ENCODE results near the gene TYROBP. TPM values are rescaled to one million over a fixed set of nuclear protein-coding genes. Genes with fewer than 3 reads are reported as not detected.

The TYROBP gene
- total RNA-seq, 1 experiment from 2014 or later = not detected

DNA sequence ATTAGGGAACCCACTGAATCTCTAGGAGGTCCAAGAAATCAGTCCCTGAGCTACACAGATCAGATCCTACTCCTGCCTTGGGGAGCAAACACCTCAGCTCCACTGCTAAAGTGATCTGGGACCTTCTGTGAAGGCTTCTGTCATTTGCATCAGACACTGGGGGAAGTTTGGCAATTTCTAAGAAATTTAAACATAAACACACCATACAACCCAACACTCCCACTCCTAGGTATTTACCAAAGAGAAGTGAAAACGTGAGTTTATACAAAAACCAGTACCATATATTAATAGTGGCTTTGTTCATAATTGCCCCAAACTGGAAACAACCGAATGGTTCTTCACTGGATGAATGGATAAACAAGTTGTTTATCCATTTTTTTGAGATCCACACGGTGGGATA lies 7.3 kb upstream of the TYROBP start:
- H3K23ac ChIP-seq (ENCODE audit: insufficient read length, low read depth, low read length) = no peak overlapping the region

More for the DNA sequence above, 7.3 kb upstream of the TYROBP start:
- WGBS (ENCODE audit: extremely low coverage, insufficient read length, low lambda C conversion rate) = no CpG with 5 or more reads among the region's 3 CpGs
- no peak overlapping the region for H3K27ac ChIP-seq (ENCODE audit: insufficient read length, low read depth, low read length)
- DNase-seq = no peak
- no peak overlapping the region for H2BK15ac ChIP-seq (ENCODE audit: low read depth, low read length)
- H3K9ac ChIP-seq (ENCODE audit: extremely low read depth, insufficient read length, low read length) = no peak overlapping the region
- Mint-ChIP-seq H3K9me3 (no peaks in the 10 kb centered on the region), H3K4me3 (no peak overlapping the region), H3K36me3 (ENCODE audit: insufficient read depth in 1 of 3, low read depth in 3 of 3) (no peaks in the 10 kb centered on the region), H3K27me3 (ENCODE audit: low read depth) (peaks cover 18% of the 10 kb centered on the region), H3K27ac (no peak overlapping the region), H3K4me1 (0 out of 4 replicates have a peak, but pooled peaks cover 0 to 2% of the 10 kb centered on the region in 2 experiments)
- H2AFZ ChIP-seq (ENCODE audit: low read length) = no peak overlapping the region
- no peaks in the 10 kb centered on the region for H3K79me1 ChIP-seq (ENCODE audit: insufficient read depth, low read depth, low read length, poor library complexity, severe bottlenecking)
- H3K27me3 ChIP-seq (ENCODE audit: insufficient read depth, low read length) = no peaks in the 10 kb centered on the region
- no peaks in the 10 kb centered on the region for H3K79me2 ChIP-seq (ENCODE audit: insufficient read depth, low read length)
- H3K18ac ChIP-seq (ENCODE audit: insufficient read length, low read depth, low read length) = no peak overlapping the region
- H3K14ac ChIP-seq (ENCODE audit: insufficient read depth, low read length) = no peak overlapping the region
- no peak overlapping the region for H3K4me2 ChIP-seq (ENCODE audit: insufficient read depth, insufficient read length, low read length)
- no peak overlapping the region for H2BK20ac ChIP-seq (ENCODE audit: low read depth, low read length, poor library complexity, severe bottlenecking)
- no peak overlapping the region for H4K91ac ChIP-seq (ENCODE audit: insufficient read length, low read depth, low read length)
- no peak overlapping the region for H2AK5ac ChIP-seq (ENCODE audit: insufficient read length, low read length)
- H4K20me1 ChIP-seq (ENCODE audit: control insufficient read depth, insufficient read depth, insufficient read length) = no peaks in the 10 kb centered on the region
- TF ChIP-seq, protein P1, sequence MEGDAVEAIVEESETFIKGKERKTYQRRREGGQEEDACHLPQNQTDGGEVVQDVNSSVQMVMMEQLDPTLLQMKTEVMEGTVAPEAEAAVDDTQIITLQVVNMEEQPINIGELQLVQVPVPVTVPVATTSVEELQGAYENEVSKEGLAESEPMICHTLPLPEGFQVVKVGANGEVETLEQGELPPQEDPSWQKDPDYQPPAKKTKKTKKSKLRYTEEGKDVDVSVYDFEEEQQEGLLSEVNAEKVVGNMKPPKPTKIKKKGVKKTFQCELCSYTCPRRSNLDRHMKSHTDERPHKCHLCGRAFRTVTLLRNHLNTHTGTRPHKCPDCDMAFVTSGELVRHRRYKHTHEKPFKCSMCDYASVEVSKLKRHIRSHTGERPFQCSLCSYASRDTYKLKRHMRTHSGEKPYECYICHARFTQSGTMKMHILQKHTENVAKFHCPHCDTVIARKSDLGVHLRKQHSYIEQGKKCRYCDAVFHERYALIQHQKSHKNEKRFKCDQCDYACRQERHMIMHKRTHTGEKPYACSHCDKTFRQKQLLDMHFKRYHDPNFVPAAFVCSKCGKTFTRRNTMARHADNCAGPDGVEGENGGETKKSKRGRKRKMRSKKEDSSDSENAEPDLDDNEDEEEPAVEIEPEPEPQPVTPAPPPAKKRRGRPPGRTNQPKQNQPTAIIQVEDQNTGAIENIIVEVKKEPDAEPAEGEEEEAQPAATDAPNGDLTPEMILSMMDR (conservative IDR thresholded peaks at IDR 0.05) = no peak
- no peak overlapping the region for H2BK120ac ChIP-seq (ENCODE audit: low read depth, low read length, poor library complexity, severe bottlenecking)
- H2BK12ac ChIP-seq (ENCODE audit: insufficient read length, low read depth, low read length) = no peak overlapping the region
- H3K56ac ChIP-seq (ENCODE audit: insufficient read length, low read depth, low read length) = no peak overlapping the region
- H4K8ac ChIP-seq (replicated peaks; ENCODE audit: insufficient read length, low read depth, low read length) = no peak overlapping the region
- no peaks in the 10 kb centered on the region for H3K23me2 ChIP-seq (ENCODE audit: insufficient read length, low read depth, low read length, poor library complexity, severe bottlenecking)
- H3T11ph ChIP-seq (ENCODE audit: low read length) = no peak overlapping the region
- no peak overlapping the region for H3K4ac ChIP-seq (ENCODE audit: low read depth, low read length)
- no peak overlapping the region for H2BK5ac ChIP-seq (ENCODE audit: insufficient read length, low read length)
- H3K9me3 ChIP-seq (ENCODE audit: control insufficient read depth, low read depth, low read length) = no peaks in the 10 kb centered on the region
- no peaks in the 10 kb centered on the region for H3K4me1 ChIP-seq (ENCODE audit: insufficient read depth, low read length)
- H4K5ac ChIP-seq (ENCODE audit: insufficient read length, low read depth, low read length) = no peak overlapping the region
